Right renal pelvis (tissue), 4 donors: ENCODE data around the gene CRB2. TPM values are rescaled to one million over a fixed set of nuclear protein-coding genes. Genes with fewer than 3 reads are reported as not detected.

Experiments used
- DNase-seq, 4 donors: peaks; one replicate each; pipeline ENCODE4 v3.0.0-alpha.2; 2013; ENCODE audit warnings: low read depth in 4 of 4, low spot score in 3 of 4, missing footprints in 1 of 4
- polyA plus RNA-seq, 4 donors: library from polyadenylated mRNA; unstranded; fragments of 120-200 nt; gene quantifications; one replicate each; pipeline ENCODE4 v1.2.1, GENCODE V29; 2013; ENCODE audit not compliant: insufficient read length in 4 of 4

CRB2 gene
- polyA plus RNA-seq, 4 donors = 22.7 to 34.6 (median 23.8) TPM

- no peak for DNase-seq
These were observed 62.0 kb downstream of the CRB2 start for GRCh38 chr9:123418052-123418430.

GRCh38 chr9:123418506-123418905 lies 62.5 kb downstream of the CRB2 start:
- no peak for DNase-seq

GRCh38 chr9:123419091-123419490 lies 63.1 kb downstream of the CRB2 start:
- DNase-seq = no peak

GRCh38 chr9:123419721-123420591 lies 64.0 kb downstream of the CRB2 start:
- DNase-seq = no peak

GRCh38 chr9:123420592-123421111 lies 64.7 kb downstream of the CRB2 start:
- no peak for DNase-seq

- no peak for DNase-seq
These were observed 65.2 kb downstream of the CRB2 start for GRCh38 chr9:123421186-123421585.

- no peak for DNase-seq
These were observed 65.9 kb downstream of the CRB2 start for GRCh38 chr9:123421801-123422455.

- DNase-seq = no peak
These were observed 66.8 kb downstream of the CRB2 start for GRCh38 chr9:123422635-123423310.

- no peak for DNase-seq
These were observed 67.3 kb downstream of the CRB2 start for GRCh38 chr9:123423311-123423640.

GRCh38 chr9:123424131-123424530 lies 68.1 kb downstream of the CRB2 start:
- DNase-seq = no peak

GRCh38 chr9:123424552-123425225 lies 68.7 kb downstream of the CRB2 start:
- no peak for DNase-seq

- no peak for DNase-seq
These were observed 69.3 kb downstream of the CRB2 start for GRCh38 chr9:123425261-123425821.

- no peak for DNase-seq
These were observed 69.9 kb downstream of the CRB2 start for GRCh38 chr9:123425836-123426365.

- no peak for DNase-seq
These were observed 70.4 kb downstream of the CRB2 start for GRCh38 chr9:123426406-123426805.

Other genes starting within 250 kb of the CRB2 start
- gene STRBP, start 87.6 kb upstream of the CRB2 start, polyA plus RNA-seq = 10 to 100 TPM; 44.7 to 52.3 (median 50.0) TPM